NCI-H146 (cell line): ENCODE measurements around the gene MCMBP.
"Not testable (repeated sequence)": the region's sequence is repeated elsewhere in the genome, so short reads cannot be mapped to it uniquely, and the experiment has no call there.

Source experiments
- DNase-seq: peaks from one replicate; lab custom pipeline; 2025; lab: John Stamatoyannopoulos, UW

The MCMBP gene, protein sequence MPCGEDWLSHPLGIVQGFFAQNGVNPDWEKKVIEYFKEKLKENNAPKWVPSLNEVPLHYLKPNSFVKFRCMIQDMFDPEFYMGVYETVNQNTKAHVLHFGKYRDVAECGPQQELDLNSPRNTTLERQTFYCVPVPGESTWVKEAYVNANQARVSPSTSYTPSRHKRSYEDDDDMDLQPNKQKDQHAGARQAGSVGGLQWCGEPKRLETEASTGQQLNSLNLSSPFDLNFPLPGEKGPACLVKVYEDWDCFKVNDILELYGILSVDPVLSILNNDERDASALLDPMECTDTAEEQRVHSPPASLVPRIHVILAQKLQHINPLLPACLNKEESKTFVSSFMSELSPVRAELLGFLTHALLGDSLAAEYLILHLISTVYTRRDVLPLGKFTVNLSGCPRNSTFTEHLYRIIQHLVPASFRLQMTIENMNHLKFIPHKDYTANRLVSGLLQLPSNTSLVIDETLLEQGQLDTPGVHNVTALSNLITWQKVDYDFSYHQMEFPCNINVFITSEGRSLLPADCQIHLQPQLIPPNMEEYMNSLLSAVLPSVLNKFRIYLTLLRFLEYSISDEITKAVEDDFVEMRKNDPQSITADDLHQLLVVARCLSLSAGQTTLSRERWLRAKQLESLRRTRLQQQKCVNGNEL

GRCh38 chr10:119872610-119872859 lies at the start of gene MCMBP:
TSS of gene MCMBP (minus strand) at chr10:119872843. CDS start at chr10:119872584, 259 bp downstream.
- DNase-seq, result no peak

- DNase-seq, result no peak
Observed at GRCh38 chr10:119919826-119920225, 47.2 kb upstream of the MCMBP start.

DNA sequence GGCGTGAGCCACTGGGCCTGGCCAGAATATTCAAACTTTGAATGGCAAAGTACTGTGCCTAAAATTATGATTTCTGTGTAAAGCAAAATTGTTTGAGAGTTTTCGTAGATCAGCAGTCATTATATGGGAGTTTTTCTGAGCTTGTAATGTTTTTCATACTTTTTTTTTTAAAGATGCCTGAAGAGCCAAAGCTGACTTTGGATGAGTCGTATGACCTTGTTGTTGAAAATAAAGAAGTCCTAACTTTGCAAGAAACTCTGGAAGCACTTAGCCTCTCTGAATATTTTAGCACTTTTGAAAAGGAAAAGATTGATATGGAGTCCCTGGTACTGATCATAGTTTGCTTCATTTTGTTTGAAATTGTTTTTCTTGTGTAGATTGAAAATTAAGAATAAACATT lies 46.6 kb upstream of the MCMBP start:
- no peak for DNase-seq

GRCh38 chr10:119917777-119918176 lies 45.1 kb upstream of the MCMBP start:
- no peak for DNase-seq

GRCh38 chr10:119910689-119911088 lies 38.0 kb upstream of the MCMBP start:
- DNase-seq, result no peak

GRCh38 chr10:119908166-119908565 lies 35.5 kb upstream of the MCMBP start:
- DNase-seq, result no peak

DNA sequence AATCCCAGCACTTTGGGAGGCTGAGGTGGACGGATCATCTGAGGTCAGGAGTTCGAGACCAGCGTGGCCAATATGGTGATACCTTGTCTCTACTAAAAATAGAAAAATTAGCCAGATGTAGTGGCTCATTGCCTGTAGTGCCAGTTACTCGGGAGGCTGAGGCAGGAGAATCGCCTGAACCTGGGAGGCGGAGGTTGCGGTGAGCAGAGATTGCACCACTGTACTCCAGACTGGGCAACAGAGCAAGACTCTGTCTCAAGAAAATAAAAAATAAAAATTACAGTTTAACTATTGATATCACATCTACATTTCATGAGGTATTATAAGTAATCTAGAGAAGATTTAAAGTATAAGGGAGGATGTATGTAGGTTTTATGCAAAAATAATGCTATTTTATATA lies 35.1 kb upstream of the MCMBP start:
- DNase-seq, result not testable (repeated sequence)

DNA sequence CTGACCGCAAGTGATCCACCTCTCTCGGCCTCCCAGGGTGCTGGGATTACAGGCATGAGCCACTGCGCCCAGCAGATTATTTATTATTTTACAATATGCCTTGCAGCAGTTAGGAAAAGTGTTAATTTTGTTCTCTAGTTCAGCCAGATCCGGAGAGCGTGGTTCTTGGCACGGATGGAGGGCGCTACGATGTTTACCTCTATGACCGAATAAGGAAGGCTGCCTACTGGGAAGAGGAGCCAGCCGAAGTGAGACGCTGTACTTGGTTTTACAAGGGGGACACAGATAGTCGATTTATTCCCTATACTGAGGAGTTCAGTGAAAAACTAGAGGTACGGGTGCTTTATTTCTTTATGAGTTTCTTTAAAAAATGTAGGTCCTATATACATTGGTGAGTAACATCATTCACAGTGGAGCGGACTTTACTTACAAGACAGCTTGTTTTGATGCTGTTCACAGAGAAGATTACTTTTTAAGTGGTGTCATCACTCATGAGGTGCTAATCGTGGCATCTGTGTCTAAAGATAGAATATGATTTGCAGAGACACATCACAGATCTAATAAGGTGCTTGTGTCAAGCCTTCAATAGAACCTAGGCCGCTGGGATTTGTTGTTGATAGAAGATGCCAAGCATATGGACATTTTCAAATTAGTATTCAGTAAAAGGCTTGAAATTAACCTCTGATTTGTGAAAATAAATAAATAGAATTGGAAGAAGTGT lies 31.5 kb upstream of the MCMBP start:
- DNase-seq, result no peak

DNA sequence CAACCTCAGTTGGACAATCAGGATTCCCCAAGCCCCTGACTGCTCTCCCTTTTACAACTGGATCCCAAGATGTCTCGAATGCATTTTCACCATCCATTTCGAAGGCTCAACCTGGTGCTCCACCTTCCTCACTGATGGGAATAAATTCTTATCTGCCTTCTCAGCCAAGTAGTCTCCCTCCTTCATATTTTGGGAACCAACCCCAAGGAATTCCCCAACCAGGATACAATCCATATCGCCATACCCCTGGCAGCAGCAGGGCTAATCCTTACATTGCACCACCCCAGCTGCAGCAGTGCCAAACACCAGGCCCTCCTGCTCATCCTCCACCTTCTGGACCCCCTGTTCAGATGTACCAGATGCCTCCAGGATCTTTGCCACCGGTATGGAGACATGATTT lies 25.9 kb upstream of the MCMBP start:
- no peak for DNase-seq

- DNase-seq, result no peak
Observed at GRCh38 chr10:119896937-119897770, 24.5 kb upstream of the MCMBP start.

GRCh38 chr10:119896061-119896655 lies 23.5 kb upstream of the MCMBP start:
- no peak for DNase-seq

DNA sequence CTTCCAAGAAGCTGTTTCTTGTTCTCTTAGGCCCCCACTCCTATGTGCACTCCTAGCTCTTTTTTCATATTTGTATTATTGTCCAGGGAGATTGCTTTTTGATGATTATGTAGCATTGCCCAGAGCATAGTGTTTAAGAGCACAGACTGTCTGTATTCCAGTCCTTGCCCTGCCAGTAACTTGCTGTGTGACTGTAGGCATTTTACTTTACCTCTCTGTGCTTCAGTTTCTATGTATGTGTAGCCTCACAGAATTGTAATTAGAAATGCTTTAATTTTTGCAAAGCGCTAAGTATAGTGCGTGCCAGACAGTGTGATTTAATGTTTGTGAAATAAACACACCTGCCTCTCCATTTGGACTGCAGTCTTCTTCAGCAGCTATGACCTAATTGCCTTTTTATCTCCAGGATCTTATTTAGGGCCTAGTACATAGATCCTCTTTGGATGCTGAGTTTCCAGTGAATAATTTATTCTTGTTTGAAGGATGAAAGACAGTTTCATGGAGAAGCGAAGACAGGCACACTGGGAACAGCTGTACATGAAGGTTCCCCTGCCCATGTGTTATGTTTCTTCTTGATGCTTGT lies 21.3 kb upstream of the MCMBP start:
- DNase-seq, result no peak

DNA sequence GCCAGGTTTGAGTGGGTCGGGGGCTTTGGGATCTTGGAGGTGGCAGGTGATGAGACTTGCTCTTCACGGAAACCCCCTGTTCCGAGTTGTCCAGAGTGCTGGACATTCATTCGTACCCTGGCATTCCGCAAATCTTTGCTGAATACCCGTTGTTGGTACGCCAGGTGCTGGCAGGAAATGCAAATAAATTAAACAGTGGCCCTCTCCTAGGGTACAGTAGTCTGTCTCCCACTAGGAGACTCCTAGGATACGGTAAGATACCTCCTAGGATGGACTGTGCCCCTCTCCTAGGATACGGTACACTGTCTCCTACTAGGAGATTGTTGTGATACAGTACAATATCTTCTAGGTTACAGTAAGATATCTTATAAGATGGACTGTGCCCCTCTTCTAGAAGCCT lies 20.4 kb upstream of the MCMBP start:
- peak; percentile 16 for DNase-seq

- peak; percentile 96 for DNase-seq
Observed at GRCh38 chr10:119892188-119893065, 19.8 kb upstream of the MCMBP start, which contains the start of gene SEC23IP. TSS of gene SEC23IP (plus strand) at chr10:119892730. CDS start at chr10:119892783, 53 bp downstream.

- not testable (repeated sequence) for DNase-seq
Observed at GRCh38 chr10:119891849-119892187, 19.2 kb upstream of the MCMBP start.

- DNase-seq, result not testable (repeated sequence)
Observed at GRCh38 chr10:119890307-119890706, 17.7 kb upstream of the MCMBP start.

DNA sequence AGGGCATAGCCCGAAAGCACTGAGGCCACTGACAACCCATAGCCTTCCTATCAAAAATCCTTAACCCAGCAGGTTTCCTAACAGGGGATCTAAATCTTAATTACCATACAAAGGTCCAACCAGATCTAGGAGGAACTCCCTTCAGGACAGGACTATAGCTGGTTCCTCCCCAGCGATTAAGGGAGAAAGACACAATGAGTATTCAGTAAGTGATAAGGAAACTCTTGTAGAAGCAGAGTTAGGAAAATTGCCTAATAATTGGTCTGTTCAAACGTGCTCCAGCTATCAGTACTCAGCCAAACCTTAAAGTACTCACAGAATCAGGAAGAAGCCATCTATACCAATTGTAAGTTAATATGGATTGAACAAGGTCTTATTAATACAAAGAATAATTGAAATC lies 16.6 kb upstream of the MCMBP start:
- peak; percentile 19 for DNase-seq

- DNase-seq, result not testable (repeated sequence)
Observed at GRCh38 chr10:119888715-119889114, 16.1 kb upstream of the MCMBP start.

- DNase-seq, result not testable (repeated sequence)
Observed at GRCh38 chr10:119886070-119886469, 13.4 kb upstream of the MCMBP start.

GRCh38 chr10:119883901-119884611 lies 11.4 kb upstream of the MCMBP start:
- not testable (repeated sequence) for DNase-seq
